HepG2 (cell line): ENCODE data around the gene DISP1. TPM values are rescaled to one million over a fixed set of nuclear protein-coding genes. Genes with fewer than 3 reads are reported as not detected.

Experiments
- ATAC-seq: fragments of 200-7000 bp; cut with Tn5 transposase; 3 replicates; pipeline ENCODE4 v1.9.1; 2020; ENCODE audit warnings: mild to moderate bottlenecking, moderate library complexity
- BruUV-seq: library from RNA; stranded (reverse); fragments of 400-500 nt; replicated peaks from 2 replicates; lab custom pipeline; 2021; lab: Mats Ljungman, UMichigan
- CTCF ChIA-PET: fragments of 300-600 bp; formaldehyde crosslinking; extraction: SDS; loops from one replicate; lab custom pipeline; 2021; ENCODE audit warnings: low total read pairs, inconsistent platforms, low intra/inter-chr PET ratio; lab: Yijun Ruan, JAX
- POLR2A ChIA-PET: fragments of 350-600 bp; sonication (Branson Sonifier 250); formaldehyde crosslinking; loops from one replicate; lab custom pipeline; 2020; ENCODE audit warnings: antibody characterized with exemption, inconsistent platforms; lab: Yijun Ruan, JAX
- DNase-seq: peaks from one replicate; pipeline ENCODE4 v3.0.0-alpha.2; 2015; ENCODE audit warnings: low spot score
- FAIRE-seq: peaks from 3 replicates; lab custom pipeline; 2011; peaks lifted over from hg19 to GRCh38; lab: Jason Lieb, UNC
- H2AFZ ChIP-seq: one replicate; pipeline ENCODE4 v1.6.1; 2011; ENCODE audit warnings: low read length, inconsistent platforms
- H3K27ac ChIP-seq: fragments of 300-600 bp; 3 replicates; pipeline ENCODE4 v1.8.0; 2011; ENCODE audit warnings: mixed run types, mild to moderate bottlenecking, mixed read lengths, low read length, inconsistent platforms; ENCODE audit not compliant: insufficient read depth; ENCODE audit errors: extremely low read length
- H3K27me3 ChIP-seq, 2 experiments: fragments of 200-600 bp in 1 of 2; 2 replicates in 1 of 2; 3 replicates in 1 of 2; pipeline versions ENCODE4 v1.6.0 to v1.8.0; 2011; ENCODE audit warnings: low read length in 2 of 2, mild to moderate bottlenecking in 2 of 2, moderate library complexity in 2 of 2, inconsistent platforms in 1 of 2; ENCODE audit not compliant: insufficient read depth in 2 of 2, control insufficient read depth in 1 of 2
- H3K36me3 ChIP-seq, 2 experiments: fragments of 200-600 bp in 1 of 2; replicated peaks in 1 of 2; 2 replicates in 1 of 2; 3 replicates in 1 of 2; pipeline versions ENCODE4 v1.5.1 to v1.8.0; 2011; ENCODE audit warnings: low read length in 2 of 2, inconsistent platforms in 1 of 2; ENCODE audit not compliant: insufficient read depth in 2 of 2, control insufficient read depth in 1 of 2
- H3K4me1 ChIP-seq: 2 replicates; pipeline ENCODE4 v1.5.1; 2012; ENCODE audit warnings: low read length, inconsistent platforms; ENCODE audit not compliant: insufficient read depth
- H3K4me2 ChIP-seq: 2 replicates; pipeline ENCODE4 v1.6.0; 2011; ENCODE audit warnings: low read depth, low read length, inconsistent platforms
- H3K4me3 ChIP-seq, 3 experiments: fragments of 200-600 bp in 1 of 3; sonication (generic), shearing (Covaris generic) in 1 of 3; replicated peaks in 1 of 3; 2 replicates each; pipeline ENCODE4 v1.5.1; 2011 to 2016; ENCODE audit warnings: low read length in 3 of 3, inconsistent platforms in 2 of 3, low read depth in 2 of 3, mild to moderate bottlenecking in 2 of 3, control low read depth in 1 of 3, mixed read lengths in 1 of 3; ENCODE audit not compliant: insufficient read depth in 1 of 3
- H3K79me2 ChIP-seq: one replicate; pipeline ENCODE4 v1.6.1; 2011; ENCODE audit warnings: low read length, inconsistent platforms; ENCODE audit not compliant: insufficient read depth
- H3K9ac ChIP-seq: 2 replicates; pipeline ENCODE4 v1.6.0; 2011; ENCODE audit warnings: mild to moderate bottlenecking, low read depth, low read length, inconsistent platforms; ENCODE audit not compliant: insufficient read depth
- H3K9me3 ChIP-seq: 2 replicates; pipeline ENCODE4 v1.5.1; 2012; ENCODE audit warnings: mild to moderate bottlenecking, low read length
- H4K20me1 ChIP-seq: 2 replicates; pipeline ENCODE4 v1.6.0; 2011; ENCODE audit warnings: inconsistent platforms, mild to moderate bottlenecking, low read length, moderate library complexity; ENCODE audit not compliant: insufficient read depth
- CEBPZ ChIP-seq: IDR thresholded peaks from 2 replicates; pipeline ENCODE4 v1.6.1; 2012; ENCODE audit warnings: low read length, improper control_type of control experiment
- FOXK2 ChIP-seq: fragments of 450-650 bp; IDR thresholded peaks from 2 replicates; pipeline ENCODE4 v1.6.1; 2016
- HNRNPH1 ChIP-seq: fragments of 200-400 bp; formaldehyde crosslinking; optimal IDR thresholded peaks from 2 replicates; pipeline ENCODE3; 2017; ENCODE audit warnings: mild to moderate bottlenecking, low read depth, low read length
- HOXA9 ChIP-seq: sonication (generic); formaldehyde crosslinking; IDR thresholded peaks from 2 replicates; pipeline ENCODE4 v1.8.1; 2022; ENCODE audit warnings: missing genetic modification reagents, mild to moderate bottlenecking, moderate library complexity, borderline replicate concordance
- MBD4 ChIP-seq: IDR thresholded peaks from 2 replicates; pipeline ENCODE4 v1.6.1; 2012; ENCODE audit warnings: low read length, inconsistent platforms, borderline replicate concordance
- NCOR1 ChIP-seq: fragments of 200-600 bp; sonication (generic); IDR thresholded peaks from 2 replicates; pipeline ENCODE4 v1.7.0; 2017; ENCODE audit warnings: antibody characterized with exemption, low read length, borderline replicate concordance
- REST ChIP-seq, 2 experiments: IDR thresholded peaks; 2 replicates each; pipeline ENCODE4 v1.6.1; 2011 to 2012; ENCODE audit warnings: low read length in 2 of 2, borderline replicate concordance in 1 of 2, low read depth in 1 of 2, mild to moderate bottlenecking in 1 of 2, moderate library complexity in 1 of 2
- ZIK1 ChIP-seq: sonication (generic); formaldehyde crosslinking; IDR thresholded peaks from 2 replicates; pipeline ENCODE4 v1.5.0; 2020; ENCODE audit warnings: mild to moderate bottlenecking, low read depth, missing genetic modification reagents, borderline replicate concordance
- ZKSCAN5 ChIP-seq: sonication (generic); formaldehyde crosslinking; IDR thresholded peaks from 2 replicates; pipeline ENCODE4 v1.5.1; 2020; ENCODE audit warnings: mild to moderate bottlenecking, missing genetic modification reagents
- ZNF101 ChIP-seq: sonication (generic); formaldehyde crosslinking; IDR thresholded peaks from 2 replicates; pipeline ENCODE4 v1.4.0; 2020; ENCODE audit warnings: mild to moderate bottlenecking, low read depth, missing genetic modification reagents, borderline replicate concordance
- ZNF260 ChIP-seq: sonication (generic); formaldehyde crosslinking; IDR thresholded peaks from 2 replicates; pipeline ENCODE4 v1.4.0; 2020; ENCODE audit warnings: missing genetic modification reagents, low read depth, mild to moderate bottlenecking, borderline replicate concordance
- ZNF343 ChIP-seq: sonication (generic); formaldehyde crosslinking; IDR thresholded peaks from 2 replicates; pipeline ENCODE4 v1.4.0; 2020; ENCODE audit warnings: mild to moderate bottlenecking, missing genetic modification reagents
- ZNF414 ChIP-seq: sonication (generic); formaldehyde crosslinking; IDR thresholded peaks from 2 replicates; pipeline ENCODE4 v1.5.0; 2020; ENCODE audit warnings: missing genetic modification reagents
- ZSCAN12 ChIP-seq: sonication (generic); formaldehyde crosslinking; IDR thresholded peaks from 2 replicates; pipeline ENCODE4 v1.9.0; 2021; ENCODE audit warnings: mild to moderate bottlenecking, missing genetic modification reagents
- WGBS: methylation state at CpG from one replicate; pipeline ENCODE4 v1.1.6; 2017; ENCODE audit warnings: low lambda C conversion rate; 5-methylcytosine and 5-hydroxymethylcytosine counted together
- in situ Hi-C: cut with HindIII; loops from 2 replicates; pipeline ENCODE4 v1.10.0; 2017; ENCODE audit warnings: low pct_unique_long_range_greater_than_20kb; ENCODE audit not compliant: extremely low pct_ligation_motif_present
- intact Hi-C: fragments of 100-400 bp; cut with micrococcal nuclease; formaldehyde crosslinking; loops from one replicate; pipeline ENCODE4 v1.10.0; 2022; ENCODE audit not compliant: unreplicated experiment
- polyA plus RNA-seq, 8 experiments: library from polyadenylated mRNA; depleted of rRNA in 3 of 8; stranded (reverse) in 7 of 8; unstranded in 1 of 8; fragments of >200 nt; fragmentation: Illumina TruSeq in 4 of 8; extraction: Trizol in 4 of 8; gene quantifications; 2 replicates each; pipeline versions ENCODE4 v1.2.1 to v1.2.3, GENCODE V29; 2011 to 2016; ENCODE audit warnings: low read depth in 4 of 8, missing spikeins in 1 of 8, mixed read lengths in 1 of 8; ENCODE audit not compliant: insufficient read depth in 1 of 8
- total RNA-seq, 5 experiments: library from RNA; depleted of rRNA; stranded (reverse); fragments of >200 nt; fragmentation: Illumina TruSeq; extraction: Trizol; gene quantifications; 2 replicates each; pipeline ENCODE4 v1.2.3, GENCODE V29; 2016; ENCODE audit warnings: low read depth in 1 of 5
- TF ChIP-seq, protein P1 (sequence below): sonication (generic); formaldehyde crosslinking; IDR thresholded peaks from 2 replicates; pipeline ENCODE4; 2020; ENCODE audit warnings: missing genetic modification reagents, mild to moderate bottlenecking, borderline replicate concordance

DISP1 gene
- total and polyA plus RNA-seq, 2 of the 13 experiments (the other 11 are each of a cell fraction or from before 2014, with no cell fraction given) = 1.9 to 2.0 TPM

DNA sequence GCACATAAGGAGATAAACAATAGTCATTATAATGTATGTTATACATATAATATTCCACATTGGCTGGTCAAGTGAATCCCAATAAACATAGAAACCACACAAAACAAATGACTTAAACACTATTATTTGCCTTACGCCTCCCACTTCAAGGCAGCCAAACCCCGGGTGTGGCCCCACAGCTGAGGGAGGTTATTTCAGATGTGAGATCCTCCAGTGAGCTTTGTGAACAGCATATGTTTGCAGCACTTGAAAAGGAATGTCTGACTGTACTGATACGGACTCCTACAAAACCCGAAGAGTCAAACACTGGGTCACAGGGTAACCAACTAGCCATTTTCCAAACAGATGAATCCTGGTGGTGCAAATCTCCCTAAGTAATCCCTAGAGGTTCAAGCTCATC, 27.1 kb upstream of the DISP1 start:
- Histone ChIP-seq H3K9me3 (no peaks in the 10 kb centered on the region), H3K4me3 (no peak overlapping the region), H3K27me3 (no peaks in the 10 kb centered on the region; a peak in 1 of 5 replicates), H3K4me2 (no peak overlapping the region), H4K20me1 (no peaks in the 10 kb centered on the region), H3K27ac (no peak overlapping the region), H3K9ac (no peak overlapping the region), H3K79me2 (no peaks in the 10 kb centered on the region), H3K36me3 (no peaks in the 10 kb centered on the region), H3K4me1 (no peaks in the 10 kb centered on the region), H2AFZ (no peak overlapping the region)
- in situ Hi-C loops = no loop called here
- ATAC-seq (no peak), FAIRE-seq (no peak), DNase-seq (no peak)
- BruUV-seq = no TSS peak
- ChIA-PET POLR2A (no interaction called here), CTCF (no interaction called here)
- intact Hi-C loops = no loop called here
- WGBS = 50% methylated on average over 4 of the region's 4 CpGs
- no peak for TF ChIP-seq ZIK1 (CRISPR knock-in tag)
- no peak for TF ChIP-seq ZNF343 (CRISPR knock-in tag)
- no peak for TF ChIP-seq CEBPZ
- TF ChIP-seq, protein P1, sequence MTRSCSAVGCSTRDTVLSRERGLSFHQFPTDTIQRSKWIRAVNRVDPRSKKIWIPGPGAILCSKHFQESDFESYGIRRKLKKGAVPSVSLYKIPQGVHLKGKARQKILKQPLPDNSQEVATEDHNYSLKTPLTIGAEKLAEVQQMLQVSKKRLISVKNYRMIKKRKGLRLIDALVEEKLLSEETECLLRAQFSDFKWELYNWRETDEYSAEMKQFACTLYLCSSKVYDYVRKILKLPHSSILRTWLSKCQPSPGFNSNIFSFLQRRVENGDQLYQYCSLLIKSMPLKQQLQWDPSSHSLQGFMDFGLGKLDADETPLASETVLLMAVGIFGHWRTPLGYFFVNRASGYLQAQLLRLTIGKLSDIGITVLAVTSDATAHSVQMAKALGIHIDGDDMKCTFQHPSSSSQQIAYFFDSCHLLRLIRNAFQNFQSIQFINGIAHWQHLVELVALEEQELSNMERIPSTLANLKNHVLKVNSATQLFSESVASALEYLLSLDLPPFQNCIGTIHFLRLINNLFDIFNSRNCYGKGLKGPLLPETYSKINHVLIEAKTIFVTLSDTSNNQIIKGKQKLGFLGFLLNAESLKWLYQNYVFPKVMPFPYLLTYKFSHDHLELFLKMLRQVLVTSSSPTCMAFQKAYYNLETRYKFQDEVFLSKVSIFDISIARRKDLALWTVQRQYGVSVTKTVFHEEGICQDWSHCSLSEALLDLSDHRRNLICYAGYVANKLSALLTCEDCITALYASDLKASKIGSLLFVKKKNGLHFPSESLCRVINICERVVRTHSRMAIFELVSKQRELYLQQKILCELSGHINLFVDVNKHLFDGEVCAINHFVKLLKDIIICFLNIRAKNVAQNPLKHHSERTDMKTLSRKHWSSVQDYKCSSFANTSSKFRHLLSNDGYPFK = no peak
- no peak for TF ChIP-seq ZNF414 (CRISPR knock-in tag)
- no peak for TF ChIP-seq REST (IDR thresholded peaks at IDR 0.05; ENCODE audit: borderline replicate concordance in 1 of 2, low read depth in 1 of 2, low read length in 2 of 2)
- TF ChIP-seq ZNF260 (CRISPR knock-in tag) = no peak
- no peak for TF ChIP-seq FOXK2
- TF ChIP-seq MBD4 = no peak
- no peak for TF ChIP-seq ZKSCAN5 (CRISPR knock-in tag)
- no peak for TF ChIP-seq NCOR1
- no peak for TF ChIP-seq ZNF101
- TF ChIP-seq ZSCAN12 (CRISPR knock-in tag) = no peak
- no peak for TF ChIP-seq HOXA9 (CRISPR knock-in tag)
- no peak for TF ChIP-seq HNRNPH1
